NCI-H524 treated with DMSO at 0.1 percent for 48 hours (cell line): ENCODE measurements around the gene PSMD4.
"Not testable (repeated sequence)": the region's sequence is repeated elsewhere in the genome, so short reads cannot be mapped to it uniquely, and the experiment has no call there.

Experiments
- DNase-seq: peaks from one replicate; lab custom pipeline; 2025; lab: John Stamatoyannopoulos, UW

Gene PSMD4

GRCh38 chr1:151273924-151274466 is 19.5 kb downstream of the PSMD4 start:
- DNase-seq = no peak

DNA sequence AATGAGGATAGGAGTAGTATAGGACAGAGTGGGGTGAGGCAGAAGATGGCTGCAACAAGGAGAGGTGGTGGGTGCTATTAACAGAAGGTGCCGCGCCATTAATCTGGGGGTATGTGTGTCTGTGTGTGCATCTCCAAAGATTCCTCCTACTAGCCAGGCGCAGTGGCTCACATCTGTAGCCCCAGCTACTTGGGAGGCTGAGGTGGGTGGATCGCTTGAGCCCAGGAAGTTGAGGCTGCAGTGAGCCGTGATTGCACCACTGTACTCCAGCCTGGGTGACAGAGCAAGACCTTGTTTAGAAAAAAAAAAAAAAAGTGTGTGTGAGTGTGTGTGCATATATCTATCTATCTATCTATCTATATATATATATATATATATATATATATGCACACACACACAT is 20.8 kb downstream of the PSMD4 start:
- not testable (repeated sequence) for DNase-seq

- DNase-seq = no peak
These were observed 22.7 kb downstream of the PSMD4 start for GRCh38 chr1:151277249-151277648.

GRCh38 chr1:151281225-151281968 is 26.9 kb downstream of the PSMD4 start:
- DNase-seq = peak; percentile 89

DNA sequence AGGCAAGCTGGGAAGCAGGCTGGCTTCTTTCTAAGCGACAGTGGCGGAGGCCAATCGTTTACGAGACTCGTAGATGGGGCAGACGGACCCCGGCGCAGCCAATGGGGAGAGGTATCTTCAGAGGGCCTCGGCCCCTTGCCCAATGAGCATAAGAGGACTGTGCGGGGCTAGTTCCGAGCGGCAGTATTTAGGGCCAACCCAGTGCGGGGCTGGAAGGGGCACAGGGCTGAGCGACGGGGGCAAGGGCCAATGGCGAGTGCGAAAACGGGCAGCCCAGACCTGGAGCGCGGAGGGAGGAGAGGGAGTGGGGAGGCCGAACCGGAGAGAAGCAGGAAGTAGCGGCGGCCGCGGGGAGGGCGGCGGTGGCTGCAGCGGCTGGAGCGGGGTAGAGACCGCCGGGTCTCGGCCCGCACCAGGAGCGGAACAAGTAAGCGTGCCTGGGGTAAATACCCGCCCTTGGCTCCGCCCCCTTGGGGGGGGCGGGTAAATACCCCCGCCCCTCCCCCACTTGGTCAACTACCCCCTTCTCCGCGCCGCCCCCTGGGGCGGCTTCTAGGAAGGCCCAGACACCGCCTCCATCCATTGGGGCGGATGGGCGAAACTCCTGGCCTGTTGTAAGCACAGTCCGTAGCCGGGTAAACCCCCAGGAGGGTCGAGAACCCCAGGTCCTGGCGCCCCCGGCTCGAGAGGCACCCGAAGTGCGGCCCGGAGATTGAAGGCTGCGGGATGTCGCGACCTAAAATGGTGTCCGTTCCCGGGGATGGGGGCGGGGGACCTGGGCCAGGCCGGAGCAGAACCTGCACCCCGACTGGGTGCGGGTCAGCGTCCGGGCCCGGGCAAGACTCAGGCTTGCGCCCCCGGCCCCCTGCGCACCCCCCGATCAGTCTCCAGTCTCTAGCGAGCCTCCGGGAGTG is 27.7 kb downstream of the PSMD4 start, which contains the start of gene ZNF687:
Gene ZNF687 (plus strand): TSS at position 331 of the 914 bp plus-strand sequence. CDS start 3,993 bp downstream, outside the sequence.
- DNase-seq = peak; percentile 98

DNA sequence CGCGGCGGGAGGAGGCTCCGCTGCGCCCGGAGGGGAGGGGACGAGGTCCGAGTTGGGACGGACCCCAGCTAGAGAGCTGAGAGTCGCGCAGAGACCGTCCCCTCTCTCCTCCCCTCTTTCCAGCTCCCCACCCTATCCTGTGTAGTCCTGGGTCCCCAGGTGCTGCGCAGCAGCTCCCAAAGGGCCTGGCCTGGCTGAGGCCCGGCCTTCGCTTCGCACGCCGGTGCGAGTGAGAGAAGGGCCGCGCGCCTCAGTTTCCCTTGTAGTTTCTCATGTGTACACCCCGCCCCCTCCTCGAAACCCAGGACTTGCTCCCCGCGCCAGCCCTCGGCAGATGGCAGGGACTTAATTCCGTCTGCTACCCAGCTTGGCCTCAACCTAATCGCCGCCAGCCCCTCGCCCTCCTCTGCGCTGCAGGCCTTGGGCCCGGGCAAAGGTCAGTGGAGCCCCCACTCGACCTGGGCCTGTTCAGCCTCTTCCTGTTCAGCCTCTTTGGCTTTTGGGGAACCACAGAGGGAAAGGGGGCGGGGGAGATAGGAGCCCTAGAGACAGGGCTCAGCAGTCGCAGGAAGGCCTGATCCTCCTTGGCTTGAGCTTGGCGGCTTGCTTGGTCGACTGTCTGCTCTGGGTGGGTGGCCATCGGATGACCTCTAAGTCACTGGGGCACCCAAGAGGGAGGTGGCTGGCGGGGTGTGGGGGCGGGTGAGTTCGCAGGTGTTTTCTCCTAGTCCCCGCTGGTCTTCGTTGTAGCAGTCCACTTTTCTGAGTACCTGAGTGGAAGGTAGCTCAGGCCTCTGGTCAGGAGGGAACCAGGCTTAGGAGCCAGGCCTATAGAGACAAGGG is 28.6 kb downstream of the PSMD4 start:
- no peak for DNase-seq

- no peak for DNase-seq
These were observed 29.6 kb downstream of the PSMD4 start for GRCh38 chr1:151284013-151284577.

DNA sequence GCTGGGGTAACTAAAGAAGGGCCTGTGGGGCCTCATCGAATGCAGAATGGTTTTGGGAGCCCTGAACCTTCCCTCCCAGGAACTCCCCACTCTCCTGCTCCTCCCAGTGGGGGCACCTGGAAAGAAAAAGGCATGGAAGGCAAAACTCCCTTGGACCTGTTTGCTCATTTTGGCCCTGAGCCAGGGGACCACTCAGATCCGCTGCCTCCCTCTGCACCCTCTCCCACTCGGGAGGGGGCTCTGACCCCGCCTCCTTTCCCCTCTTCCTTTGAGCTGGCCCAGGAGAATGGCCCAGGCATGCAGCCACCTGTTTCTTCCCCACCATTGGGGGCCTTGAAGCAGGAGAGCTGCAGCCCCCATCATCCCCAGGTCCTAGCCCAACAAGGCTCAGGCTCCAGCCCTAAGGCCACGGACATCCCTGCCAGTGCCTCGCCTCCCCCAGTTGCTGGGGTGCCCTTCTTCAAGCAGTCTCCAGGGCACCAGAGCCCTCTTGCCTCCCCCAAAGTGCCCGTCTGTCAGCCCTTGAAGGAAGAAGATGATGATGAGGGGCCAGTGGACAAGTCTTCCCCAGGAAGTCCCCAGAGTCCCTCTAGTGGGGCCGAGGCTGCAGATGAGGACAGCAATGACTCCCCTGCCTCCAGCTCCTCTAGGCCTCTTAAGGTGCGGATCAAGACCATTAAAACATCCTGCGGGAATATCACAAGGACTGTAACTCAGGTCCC is 32.2 kb downstream of the PSMD4 start:
- DNase-seq = no peak

- no peak for DNase-seq
These were observed 32.8 kb downstream of the PSMD4 start for GRCh38 chr1:151287341-151287699.

DNA sequence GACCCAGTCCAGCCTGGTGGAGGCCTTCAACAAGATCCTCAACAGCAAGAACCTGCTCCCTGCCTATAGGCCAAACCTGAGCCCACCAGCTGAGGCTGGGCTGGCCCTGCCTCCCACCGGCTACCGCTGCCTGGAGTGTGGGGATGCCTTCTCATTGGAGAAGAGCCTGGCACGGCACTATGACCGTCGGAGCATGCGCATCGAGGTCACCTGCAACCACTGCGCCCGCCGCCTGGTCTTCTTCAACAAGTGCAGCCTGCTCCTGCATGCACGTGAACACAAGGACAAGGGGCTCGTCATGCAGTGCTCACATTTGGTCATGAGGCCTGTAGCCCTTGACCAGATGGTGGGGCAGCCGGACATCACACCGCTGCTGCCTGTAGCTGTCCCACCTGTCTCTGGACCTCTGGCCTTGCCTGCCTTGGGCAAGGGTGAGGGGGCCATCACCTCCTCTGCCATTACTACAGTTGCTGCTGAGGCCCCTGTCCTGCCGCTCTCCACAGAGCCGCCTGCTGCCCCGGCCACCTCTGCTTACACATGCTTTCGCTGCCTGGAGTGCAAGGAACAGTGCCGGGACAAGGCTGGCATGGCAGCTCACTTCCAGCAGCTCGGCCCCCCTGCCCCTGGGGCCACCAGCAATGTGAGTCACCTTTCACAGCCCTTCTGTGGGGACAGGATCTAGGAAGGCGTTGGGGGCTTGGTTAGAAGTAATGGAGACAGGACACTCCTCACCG is 33.4 kb downstream of the PSMD4 start:
- DNase-seq = no peak

DNA sequence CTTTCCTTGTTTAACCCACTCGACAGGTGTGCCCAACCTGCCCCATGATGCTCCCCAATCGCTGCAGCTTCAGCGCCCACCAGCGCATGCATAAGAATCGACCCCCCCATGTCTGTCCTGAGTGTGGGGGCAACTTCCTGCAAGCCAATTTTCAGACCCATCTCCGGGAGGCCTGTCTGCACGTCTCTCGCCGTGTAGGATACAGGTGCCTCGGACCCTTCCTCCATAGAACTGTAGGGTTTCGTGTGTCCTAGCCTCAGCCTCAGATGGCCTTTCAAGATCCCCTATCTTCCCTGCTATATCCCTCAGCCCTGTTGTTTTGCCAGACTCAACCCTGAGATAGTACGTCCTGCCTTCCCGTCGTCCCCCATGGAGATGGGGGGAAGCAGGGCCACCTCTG is 34.0 kb downstream of the PSMD4 start:
- no peak for DNase-seq

DNA sequence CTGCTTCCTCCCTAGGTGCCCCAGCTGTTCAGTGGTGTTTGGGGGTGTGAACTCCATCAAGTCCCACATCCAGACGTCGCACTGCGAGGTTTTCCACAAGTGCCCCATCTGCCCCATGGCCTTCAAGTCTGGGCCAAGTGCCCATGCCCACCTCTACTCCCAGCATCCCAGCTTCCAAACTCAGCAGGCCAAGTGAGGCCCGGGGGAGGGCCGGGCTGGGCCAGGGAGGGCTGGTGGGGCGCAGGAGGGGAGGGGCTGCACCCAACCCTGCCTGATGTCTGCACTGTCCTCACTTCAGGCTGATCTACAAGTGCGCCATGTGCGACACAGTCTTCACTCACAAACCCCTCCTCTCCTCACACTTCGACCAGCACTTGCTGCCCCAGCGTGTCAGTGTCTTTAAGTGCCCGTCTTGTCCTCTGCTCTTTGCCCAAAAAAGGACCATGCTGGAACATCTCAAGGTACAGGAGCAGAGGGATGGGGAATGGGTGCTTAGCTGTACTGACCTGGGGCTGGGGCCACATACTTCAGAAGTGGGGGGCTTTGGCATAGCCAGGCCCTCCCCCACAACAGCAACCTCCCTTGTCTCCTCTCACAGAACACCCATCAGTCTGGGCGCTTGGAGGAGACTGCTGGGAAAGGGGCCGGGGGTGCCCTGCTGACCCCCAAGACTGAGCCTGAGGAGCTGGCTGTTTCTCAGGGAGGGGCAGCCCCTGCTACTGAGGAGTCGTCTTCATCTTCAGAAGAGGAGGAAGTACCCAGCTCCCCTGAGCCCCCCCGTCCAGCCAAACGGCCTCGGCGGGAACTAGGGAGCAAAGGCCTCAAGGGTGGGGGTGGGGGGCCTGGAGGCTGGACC is 34.8 kb downstream of the PSMD4 start:
- DNase-seq = no peak

- no peak for DNase-seq
These were observed 35.6 kb downstream of the PSMD4 start for GRCh38 chr1:151289991-151290708.

DNA sequence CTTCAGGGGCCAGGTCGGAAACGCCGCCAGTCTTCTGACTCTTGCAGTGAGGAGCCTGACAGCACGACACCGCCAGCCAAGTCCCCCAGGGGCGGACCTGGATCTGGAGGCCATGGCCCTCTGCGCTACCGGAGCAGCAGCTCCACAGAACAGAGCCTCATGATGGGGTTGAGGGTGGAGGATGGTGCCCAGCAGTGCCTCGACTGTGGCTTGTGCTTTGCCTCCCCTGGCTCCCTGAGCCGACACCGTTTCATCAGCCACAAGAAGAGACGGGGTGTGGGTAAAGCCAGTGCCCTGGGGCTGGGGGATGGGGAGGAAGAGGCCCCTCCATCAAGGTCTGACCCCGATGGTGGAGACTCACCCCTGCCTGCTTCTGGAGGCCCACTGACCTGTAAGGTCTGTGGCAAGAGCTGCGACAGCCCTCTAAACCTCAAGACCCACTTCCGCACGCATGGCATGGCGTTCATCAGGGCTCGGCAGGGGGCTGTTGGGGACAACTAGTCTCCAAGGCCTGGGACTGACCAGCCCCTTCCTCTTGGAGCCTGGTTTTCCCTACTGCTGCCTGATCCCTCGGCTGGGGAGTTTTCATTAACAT is 36.3 kb downstream of the PSMD4 start:
- no peak for DNase-seq

DNA sequence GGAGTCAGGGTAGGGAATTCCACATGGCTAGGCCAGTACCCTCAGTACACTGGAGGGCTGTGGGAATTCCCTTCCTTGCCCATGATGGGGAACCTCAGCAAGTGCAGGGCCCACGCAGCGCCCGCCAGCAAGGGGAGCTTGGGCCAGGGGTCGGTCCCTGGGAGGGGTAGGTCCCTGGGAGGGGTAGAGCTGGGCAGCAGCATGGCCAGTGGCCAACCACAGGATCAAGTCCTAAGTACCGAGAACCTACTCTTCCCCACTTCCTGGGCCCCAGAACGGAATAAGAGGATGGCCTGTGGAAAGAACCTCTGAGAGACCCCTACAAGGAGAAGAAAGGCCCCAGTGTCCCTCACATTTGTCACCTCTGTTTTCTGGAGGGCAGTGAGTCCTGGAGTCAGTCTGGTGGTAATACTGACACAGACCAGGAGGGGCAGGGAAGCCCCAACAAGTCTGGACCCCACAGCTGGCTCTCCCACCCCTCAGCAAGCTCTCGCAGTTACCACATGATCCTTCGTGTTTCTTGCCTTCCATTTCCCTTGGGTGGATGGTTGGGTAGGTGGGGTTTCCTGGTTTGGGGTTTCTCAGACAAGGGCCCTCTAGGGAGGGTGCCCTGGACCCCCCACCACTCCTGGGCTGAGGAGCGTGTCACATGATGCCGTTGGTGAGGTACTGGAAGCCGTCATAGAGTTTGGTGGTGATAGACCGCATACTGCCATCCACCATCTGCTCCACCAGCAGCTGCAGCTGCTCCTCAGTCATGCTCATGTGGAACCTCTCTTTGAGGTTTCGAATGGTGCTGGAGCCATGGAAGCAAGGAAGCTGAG is 37.9 kb downstream of the PSMD4 start:
- DNase-seq = no peak

GRCh38 chr1:151293093-151293492 is 38.6 kb downstream of the PSMD4 start:
- no peak for DNase-seq

DNA sequence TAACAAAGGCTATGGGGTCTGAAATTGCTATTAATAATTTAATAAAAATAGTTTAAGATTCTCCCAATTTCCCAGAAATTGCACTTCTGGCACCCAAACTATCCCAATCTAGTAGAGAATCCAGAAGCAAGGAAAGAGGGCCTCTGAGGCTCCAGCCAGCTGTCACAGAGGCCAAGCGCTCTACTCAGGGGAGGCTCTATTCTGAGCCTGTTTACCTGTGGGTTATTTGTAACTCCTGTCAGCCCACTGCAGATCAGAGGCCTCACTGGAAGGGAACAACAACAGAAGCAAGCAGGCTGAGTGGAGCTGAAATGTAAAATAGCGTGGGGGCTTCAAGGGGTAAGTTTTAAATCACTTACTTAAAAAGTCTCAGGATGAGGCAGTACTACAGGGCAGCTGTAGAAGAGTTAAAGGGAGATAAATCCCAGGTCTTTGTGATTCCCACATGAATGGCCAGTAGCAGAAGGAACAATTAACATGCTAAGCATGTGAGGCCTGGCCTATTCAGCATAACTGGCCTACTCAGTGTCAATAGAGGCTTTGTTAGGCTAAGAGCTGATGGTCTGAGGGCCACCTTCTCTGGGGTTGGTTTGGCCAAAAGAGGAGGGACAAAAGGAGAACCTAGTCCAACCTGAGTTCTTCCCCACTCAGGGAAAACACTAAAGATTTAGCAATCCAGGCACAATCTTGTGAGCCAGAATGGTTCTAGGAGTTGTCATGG is 40.4 kb downstream of the PSMD4 start:
- no peak for DNase-seq
